ENCODE data around the gene PKNOX2. TPM values are rescaled to one million over a fixed set of nuclear protein-coding genes. Genes with fewer than 3 reads are reported as not detected.

Gene PKNOX2
- total and polyA plus RNA-seq, 10 donors, result 0.80 to 8.9 (median 3.5) TPM

- H3K27me3 ChIP-seq (replicated peaks in 1 of 7), result peaks cover 0 to 4% (median 0%) of the 10 kb centered on the region in 7 donors
- no peaks in the 10 kb centered on the region for H3K36me3 ChIP-seq
- DNase-seq, result peak; percentile 32
- intact Hi-C loops (cut with DNase I; ENCODE audit: low total_unique reads), result no loop called here
- TF ChIP-seq POLR2A (IDR thresholded peaks at IDR 0.05) (no peak), POLR2AphosphoS5 (IDR thresholded peaks at IDR 0.05) (no peak)
- TF ChIP-seq, protein P1, sequence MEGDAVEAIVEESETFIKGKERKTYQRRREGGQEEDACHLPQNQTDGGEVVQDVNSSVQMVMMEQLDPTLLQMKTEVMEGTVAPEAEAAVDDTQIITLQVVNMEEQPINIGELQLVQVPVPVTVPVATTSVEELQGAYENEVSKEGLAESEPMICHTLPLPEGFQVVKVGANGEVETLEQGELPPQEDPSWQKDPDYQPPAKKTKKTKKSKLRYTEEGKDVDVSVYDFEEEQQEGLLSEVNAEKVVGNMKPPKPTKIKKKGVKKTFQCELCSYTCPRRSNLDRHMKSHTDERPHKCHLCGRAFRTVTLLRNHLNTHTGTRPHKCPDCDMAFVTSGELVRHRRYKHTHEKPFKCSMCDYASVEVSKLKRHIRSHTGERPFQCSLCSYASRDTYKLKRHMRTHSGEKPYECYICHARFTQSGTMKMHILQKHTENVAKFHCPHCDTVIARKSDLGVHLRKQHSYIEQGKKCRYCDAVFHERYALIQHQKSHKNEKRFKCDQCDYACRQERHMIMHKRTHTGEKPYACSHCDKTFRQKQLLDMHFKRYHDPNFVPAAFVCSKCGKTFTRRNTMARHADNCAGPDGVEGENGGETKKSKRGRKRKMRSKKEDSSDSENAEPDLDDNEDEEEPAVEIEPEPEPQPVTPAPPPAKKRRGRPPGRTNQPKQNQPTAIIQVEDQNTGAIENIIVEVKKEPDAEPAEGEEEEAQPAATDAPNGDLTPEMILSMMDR (IDR thresholded peaks at IDR 0.05 in 8 of 11, conservative IDR thresholded peaks at IDR 0.05 in 3 of 11), result no peak
- H3K4me1 ChIP-seq, result peaks cover 0 to 6% (median 0%) of the 10 kb centered on the region in 6 donors
- no peaks in the 10 kb centered on the region for H3K9me3 ChIP-seq
- H3K4me3 ChIP-seq, result no peak overlapping the region
- H3K27ac ChIP-seq, result no peak overlapping the region
- 84 to 93% (median 93%) methylated on average over 7 of the region's 7 CpGs for WGBS, 5 donors
Observed at GRCh38 chr11:125388611-125389010, 224.1 kb downstream of the PKNOX2 start.

- H3K27ac ChIP-seq, result no peak overlapping the region
- no peaks in the 10 kb centered on the region for H3K36me3 ChIP-seq
- no peaks in the 10 kb centered on the region for H3K9me3 ChIP-seq
- 86 to 94% (median 91%) methylated on average over 19 of the region's 19 CpGs for WGBS, 5 donors
- no peak overlapping the region for H3K4me3 ChIP-seq
- TF ChIP-seq, protein P1 (IDR thresholded peaks at IDR 0.05 in 8 of 11, conservative IDR thresholded peaks at IDR 0.05 in 3 of 11), result no peak
- TF ChIP-seq POLR2AphosphoS5 (IDR thresholded peaks at IDR 0.05) (no peak), POLR2A (IDR thresholded peaks at IDR 0.05) (no peak)
- intact Hi-C loops (cut with DNase I; ENCODE audit: low total_unique reads), result no loop called here
- peaks cover 0 to 6% (median 0%) of the 10 kb centered on the region in 6 donors for H3K4me1 ChIP-seq
- H3K27me3 ChIP-seq (replicated peaks in 1 of 7), result peaks cover 0 to under 1% (median 0%) of the 10 kb centered on the region in 7 donors
- peak; percentile 46 for DNase-seq
Observed at GRCh38 chr11:125389339-125390166, 225.0 kb downstream of the PKNOX2 start.

DNA sequence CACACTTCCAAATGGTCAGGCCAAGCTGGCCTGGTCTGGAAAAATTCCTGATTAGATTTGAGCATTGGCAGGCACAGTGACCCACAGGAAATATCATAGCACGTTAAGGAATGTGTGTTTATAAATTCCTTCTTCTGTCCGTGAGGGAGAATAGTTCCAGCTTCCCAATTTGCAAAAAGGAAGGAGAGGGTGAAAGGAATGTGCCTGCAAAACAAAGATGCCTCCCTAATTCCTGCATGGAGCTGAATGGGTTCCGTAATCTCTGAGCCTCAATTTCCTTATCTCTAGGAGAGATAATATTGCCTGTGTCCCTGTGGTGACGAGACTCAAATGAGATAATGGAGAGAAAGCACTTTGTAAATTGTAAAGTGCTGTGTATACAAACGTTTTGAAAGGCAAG lies 226.4 kb downstream of the PKNOX2 start:
- Histone ChIP-seq H3K27ac (peak overlapping the region in 1 of 8 donors; percentile 32), H3K36me3 (no peaks in the 10 kb centered on the region), H3K9me3 (no peaks in the 10 kb centered on the region), H3K4me1 (peaks cover 0 to 6% (median 0%) of the 10 kb centered on the region in 6 donors), H3K4me3 (no peak overlapping the region), H3K27me3 (replicated peaks in 1 of 7) (peaks cover 0 to 2% (median 0%) of the 10 kb centered on the region in 7 donors)
- TF ChIP-seq POLR2AphosphoS5 (IDR thresholded peaks at IDR 0.05), result no peak
- TF ChIP-seq POLR2A (IDR thresholded peaks at IDR 0.05), result no peak
- TF ChIP-seq, protein P1 (IDR thresholded peaks at IDR 0.05 in 8 of 11, conservative IDR thresholded peaks at IDR 0.05 in 3 of 11), result no peak
- intact Hi-C loops (cut with DNase I; ENCODE audit: low total_unique reads), result no loop called here
- no peak for DNase-seq
- WGBS, 5 donors, result 23 to 31% (median 24%) methylated on average over 5 of the region's 5 CpGs

DNA sequence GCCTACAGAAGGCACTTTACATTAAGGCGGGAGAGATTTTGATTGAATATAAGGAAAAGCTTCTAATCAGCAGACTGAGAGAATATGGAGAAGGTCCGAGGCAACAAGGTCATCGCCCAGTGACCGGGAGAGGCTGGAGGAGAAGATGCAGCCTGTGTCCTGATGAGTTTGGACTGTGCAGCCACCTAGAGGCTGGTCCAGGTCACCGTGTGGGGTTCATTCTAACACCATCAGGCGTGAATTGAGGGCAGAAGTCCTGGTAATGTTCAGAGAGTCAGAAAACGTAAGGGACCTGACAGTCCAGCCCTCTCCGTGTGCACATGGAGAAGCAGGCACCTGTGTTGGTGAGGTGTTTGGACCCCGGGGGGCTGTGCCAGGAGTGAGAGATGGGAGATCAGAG lies 228.8 kb downstream of the PKNOX2 start:
- intact Hi-C loops (cut with DNase I; ENCODE audit: low total_unique reads), result no loop called here
- WGBS, 5 donors, result 73 to 83% (median 75%) methylated on average over 9 of the region's 9 CpGs
- Histone ChIP-seq H3K4me1 (peaks cover 0 to 6% (median 0%) of the 10 kb centered on the region in 6 donors), H3K27me3 (replicated peaks in 1 of 7) (peaks cover 0 to 18% (median 0%) of the 10 kb centered on the region in 7 donors), H3K9me3 (no peaks in the 10 kb centered on the region), H3K36me3 (no peaks in the 10 kb centered on the region), H3K27ac (no peak overlapping the region), H3K4me3 (no peak overlapping the region)
- no peak for DNase-seq
- TF ChIP-seq POLR2A (IDR thresholded peaks at IDR 0.05), result no peak
- TF ChIP-seq POLR2AphosphoS5 (IDR thresholded peaks at IDR 0.05), result no peak
- TF ChIP-seq, protein P1 (IDR thresholded peaks at IDR 0.05 in 8 of 11, conservative IDR thresholded peaks at IDR 0.05 in 3 of 11), result no peak
